HuH-7 (cell line): ENCODE measurements around the gene PER1.

Experiments used
- DNase-seq: peaks from one replicate; pipeline ENCODE4 v3.0.0; 2011; ENCODE audit warnings: low spot score

Gene PER1, protein sequence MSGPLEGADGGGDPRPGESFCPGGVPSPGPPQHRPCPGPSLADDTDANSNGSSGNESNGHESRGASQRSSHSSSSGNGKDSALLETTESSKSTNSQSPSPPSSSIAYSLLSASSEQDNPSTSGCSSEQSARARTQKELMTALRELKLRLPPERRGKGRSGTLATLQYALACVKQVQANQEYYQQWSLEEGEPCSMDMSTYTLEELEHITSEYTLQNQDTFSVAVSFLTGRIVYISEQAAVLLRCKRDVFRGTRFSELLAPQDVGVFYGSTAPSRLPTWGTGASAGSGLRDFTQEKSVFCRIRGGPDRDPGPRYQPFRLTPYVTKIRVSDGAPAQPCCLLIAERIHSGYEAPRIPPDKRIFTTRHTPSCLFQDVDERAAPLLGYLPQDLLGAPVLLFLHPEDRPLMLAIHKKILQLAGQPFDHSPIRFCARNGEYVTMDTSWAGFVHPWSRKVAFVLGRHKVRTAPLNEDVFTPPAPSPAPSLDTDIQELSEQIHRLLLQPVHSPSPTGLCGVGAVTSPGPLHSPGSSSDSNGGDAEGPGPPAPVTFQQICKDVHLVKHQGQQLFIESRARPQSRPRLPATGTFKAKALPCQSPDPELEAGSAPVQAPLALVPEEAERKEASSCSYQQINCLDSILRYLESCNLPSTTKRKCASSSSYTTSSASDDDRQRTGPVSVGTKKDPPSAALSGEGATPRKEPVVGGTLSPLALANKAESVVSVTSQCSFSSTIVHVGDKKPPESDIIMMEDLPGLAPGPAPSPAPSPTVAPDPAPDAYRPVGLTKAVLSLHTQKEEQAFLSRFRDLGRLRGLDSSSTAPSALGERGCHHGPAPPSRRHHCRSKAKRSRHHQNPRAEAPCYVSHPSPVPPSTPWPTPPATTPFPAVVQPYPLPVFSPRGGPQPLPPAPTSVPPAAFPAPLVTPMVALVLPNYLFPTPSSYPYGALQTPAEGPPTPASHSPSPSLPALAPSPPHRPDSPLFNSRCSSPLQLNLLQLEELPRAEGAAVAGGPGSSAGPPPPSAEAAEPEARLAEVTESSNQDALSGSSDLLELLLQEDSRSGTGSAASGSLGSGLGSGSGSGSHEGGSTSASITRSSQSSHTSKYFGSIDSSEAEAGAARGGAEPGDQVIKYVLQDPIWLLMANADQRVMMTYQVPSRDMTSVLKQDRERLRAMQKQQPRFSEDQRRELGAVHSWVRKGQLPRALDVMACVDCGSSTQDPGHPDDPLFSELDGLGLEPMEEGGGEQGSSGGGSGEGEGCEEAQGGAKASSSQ (N-terminal part only)

DNA sequence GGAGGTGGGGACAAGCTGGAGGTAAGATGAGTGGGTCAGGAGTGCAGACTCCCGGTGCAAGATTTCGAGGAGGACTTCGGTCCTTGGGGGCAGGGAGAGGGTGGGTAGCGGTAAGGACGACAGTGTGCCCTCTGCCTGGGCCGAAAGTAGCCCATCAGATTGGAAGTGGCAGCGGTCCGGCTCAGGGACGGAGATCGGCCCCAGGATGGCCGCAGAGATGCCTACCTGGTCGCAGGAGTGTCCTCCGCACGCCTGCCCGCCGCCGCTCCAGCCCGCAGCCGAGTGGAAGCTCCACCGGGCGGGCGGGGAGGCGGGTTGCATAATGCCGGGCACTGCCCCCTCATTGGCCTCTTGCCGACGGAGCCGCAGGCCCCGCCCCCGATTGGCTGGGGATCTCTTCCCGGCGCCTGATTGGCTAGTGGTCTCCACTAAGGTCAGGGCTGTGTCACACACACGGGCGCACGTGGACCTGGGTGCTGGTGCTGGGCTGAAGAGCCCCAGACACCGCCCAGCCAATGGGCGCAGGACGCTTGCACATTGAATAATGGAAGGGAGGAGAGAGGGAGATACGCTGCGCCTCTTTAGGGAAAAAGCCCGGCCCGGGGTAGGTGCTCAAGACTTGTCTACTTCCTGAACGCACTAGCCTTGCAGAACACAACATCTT lies at the start of gene PER1:
TSS of gene PER1 (minus strand) at position 293 of the 664 bp plus-strand sequence. CDS start 1,698 bp downstream, outside the sequence.
- peak; percentile 96 for DNase-seq

DNA sequence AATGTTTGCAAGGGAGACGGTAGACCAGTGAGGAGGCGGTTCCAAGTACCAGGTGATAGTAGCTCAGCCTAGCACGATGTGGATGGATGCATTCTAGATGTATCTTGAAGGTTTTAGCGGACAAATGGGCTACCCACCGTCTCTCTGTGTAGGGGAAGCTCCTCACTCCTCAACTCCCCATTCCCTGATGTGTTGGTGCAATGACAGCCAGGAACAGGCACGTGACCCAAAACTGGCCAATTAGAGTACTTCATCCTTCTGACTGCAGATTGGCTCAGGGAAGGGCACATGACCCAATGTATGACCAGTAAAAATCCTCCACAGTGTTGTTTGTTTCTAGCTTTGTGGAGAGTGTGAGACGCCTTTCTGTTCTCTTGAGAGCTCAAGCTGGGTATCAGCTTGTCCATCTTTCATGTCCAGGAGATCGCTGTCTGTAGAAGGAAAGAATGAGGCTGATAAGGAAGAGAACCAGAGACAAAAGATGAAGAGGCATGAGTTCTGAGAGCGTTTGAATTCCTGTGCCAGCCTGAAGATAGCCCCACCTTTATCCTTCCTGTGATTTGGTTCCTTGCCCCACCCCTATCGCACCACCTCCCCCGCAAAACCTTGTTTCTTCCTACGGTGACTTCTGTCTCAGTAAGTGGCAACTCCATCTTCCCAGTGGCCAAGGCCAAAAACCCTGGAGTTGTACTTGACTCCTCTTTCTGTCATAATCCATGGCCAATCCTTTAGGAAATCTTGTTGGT lies 40.0 kb upstream of the PER1 start:
- DNase-seq = peak; percentile 81

DNA sequence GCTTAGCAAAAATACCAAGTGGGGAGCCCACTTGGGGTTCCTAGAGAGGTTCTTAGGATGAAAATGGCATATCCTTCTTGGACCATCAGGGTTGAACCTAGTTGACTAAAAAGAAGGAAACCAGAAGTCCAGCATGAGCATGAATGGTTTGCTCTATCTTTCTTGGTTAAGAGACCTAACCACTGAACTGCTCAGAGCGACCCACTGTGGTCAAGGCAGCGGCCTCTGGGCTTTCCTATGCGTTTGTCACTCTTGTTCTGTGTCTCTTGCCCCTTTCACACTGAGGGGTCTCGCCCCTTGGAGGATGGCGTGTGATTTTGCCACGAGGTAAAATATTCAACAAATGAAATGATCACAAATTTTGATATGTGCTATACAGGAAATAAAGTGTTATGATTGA lies 38.3 kb upstream of the PER1 start:
- DNase-seq = no peak

DNA sequence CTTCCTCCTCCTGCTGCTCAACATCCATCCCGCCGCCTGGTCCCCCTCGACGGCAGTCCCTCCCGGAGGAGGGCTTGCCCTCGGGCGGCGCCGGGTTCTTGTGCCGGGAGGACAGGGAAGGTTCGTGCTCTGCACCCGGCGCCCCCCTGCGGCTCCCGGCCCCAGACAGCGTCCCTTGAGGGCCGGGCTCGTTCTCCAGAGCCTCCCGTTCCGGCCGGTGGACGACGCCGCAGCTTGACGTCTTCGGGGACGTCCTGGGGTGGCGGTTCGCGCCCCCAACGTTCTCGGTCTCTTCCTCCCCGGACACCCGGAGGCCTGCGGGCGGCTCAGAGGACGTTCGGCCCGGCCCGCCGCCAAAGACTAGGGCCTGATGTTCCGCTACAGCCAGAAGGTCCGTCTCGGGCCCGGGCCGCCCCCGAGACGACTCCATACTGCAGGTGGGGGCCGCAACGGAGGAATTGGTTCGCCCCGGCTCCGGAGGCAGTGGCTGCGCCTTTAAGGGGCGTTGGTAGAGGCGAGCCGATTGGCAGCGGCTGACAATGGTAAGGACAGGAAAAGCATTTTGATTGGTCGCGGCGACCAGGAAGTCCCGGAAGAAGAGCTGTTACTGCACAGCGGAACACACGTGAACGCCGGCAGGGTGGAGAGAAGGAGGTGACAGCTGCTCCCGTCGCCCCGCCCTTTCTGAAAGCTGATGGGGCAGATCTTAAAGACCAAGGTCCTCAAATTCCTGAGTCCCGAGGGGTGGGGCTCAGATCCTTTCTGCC lies 37.7 kb upstream of the PER1 start, which contains the start of gene BORCS6:
TSS of gene BORCS6 (minus strand) at position 470 of the 767 bp plus-strand sequence. CDS start at position 430, 40 bp downstream.
- peak; percentile 88 for DNase-seq

DNA sequence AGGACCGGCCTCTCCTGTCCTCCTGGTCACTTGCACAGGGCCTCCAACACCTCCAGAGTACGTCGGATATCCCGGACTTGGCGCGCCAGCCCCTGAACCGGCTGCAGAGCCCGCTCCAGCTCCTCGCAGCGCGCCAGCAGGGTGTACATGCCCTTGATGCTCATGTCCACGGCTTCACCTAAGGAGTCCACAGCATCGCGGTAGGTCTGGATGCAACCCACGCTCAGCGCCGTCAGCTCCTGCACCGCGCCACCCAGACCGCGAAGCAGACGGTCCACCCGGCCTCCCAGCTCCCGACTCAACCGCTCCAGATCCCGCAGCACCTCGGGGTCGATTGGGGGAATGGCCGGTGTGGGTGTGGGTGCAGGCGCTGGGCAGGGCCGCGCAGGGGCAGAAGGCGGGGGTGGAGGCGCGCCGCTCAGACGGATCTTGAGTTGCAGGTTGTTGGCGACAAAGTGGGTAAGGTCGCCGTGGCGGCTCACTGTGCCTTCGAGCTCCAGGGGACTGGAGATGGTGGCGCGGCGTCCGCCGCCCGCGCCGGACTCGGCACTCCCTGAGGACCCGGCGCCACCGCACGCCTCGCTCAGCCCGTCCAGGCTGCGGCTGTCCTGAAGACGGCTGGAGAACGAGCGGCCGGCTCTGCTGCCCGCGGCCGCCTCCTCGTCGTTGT lies 37.0 kb upstream of the PER1 start:
- DNase-seq = no peak

DNA sequence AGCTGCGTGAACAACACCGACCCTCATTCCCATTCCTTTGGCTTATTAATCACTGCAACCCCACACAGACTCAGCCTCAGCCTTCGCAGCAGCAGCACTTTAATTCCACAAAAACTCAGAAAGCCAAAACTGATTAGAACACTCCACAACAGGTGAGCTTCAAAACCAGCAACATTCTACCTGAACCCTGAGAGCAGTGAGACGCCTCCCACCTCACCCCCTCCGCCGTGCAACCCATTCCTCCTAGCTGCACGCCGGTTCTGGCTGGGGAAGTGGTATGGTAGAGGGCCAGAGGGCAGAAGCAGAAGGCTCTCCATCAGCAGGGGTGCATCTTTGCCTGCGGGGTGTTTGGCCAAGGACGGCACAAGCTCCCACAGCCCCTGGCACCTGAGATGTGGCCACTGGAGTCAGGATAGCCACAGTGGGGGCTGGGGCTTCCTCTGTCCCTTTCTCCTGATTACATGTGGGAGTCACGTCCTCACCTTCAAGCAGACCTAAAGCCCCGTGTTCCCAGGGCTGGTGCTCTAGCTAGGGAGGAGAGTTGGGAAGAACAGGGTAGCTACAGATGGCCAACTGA lies 36.1 kb upstream of the PER1 start:
- no peak for DNase-seq

DNA sequence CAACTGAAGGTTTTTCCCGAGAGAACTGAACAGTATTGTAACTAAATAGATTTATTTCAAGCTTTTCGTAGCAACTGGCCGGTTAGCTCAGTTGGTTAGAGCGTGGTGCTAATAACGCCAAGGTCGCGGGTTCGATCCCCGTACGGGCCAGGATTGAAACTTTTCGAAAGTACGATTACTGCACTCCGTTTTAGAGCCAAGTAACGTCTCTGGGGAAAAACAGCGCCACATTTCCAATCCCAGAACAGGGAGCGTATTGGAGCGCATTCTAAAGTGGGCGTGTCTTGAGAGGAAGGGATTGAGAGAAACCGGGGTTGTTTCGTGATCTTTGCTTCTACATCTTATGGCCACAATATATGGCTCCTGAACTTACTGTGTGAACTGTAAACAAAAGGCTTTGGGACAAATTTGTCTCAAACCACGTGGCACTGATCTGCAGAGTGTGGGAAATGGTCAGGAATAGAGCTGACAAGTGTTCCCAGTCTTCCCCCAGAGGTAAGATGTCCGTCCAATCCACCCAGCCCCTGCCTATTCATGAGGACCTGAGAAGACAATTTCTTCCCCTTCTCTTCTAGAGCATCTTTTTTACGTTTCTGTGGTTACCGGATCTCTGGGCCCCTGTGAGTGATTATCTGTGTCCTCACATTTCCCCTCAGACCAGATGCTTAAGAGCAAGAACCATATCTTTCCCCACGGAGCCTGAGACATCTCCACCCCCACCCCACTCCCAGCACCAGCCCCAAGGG lies 35.5 kb upstream of the PER1 start:
- DNase-seq = peak; percentile 78

DNA sequence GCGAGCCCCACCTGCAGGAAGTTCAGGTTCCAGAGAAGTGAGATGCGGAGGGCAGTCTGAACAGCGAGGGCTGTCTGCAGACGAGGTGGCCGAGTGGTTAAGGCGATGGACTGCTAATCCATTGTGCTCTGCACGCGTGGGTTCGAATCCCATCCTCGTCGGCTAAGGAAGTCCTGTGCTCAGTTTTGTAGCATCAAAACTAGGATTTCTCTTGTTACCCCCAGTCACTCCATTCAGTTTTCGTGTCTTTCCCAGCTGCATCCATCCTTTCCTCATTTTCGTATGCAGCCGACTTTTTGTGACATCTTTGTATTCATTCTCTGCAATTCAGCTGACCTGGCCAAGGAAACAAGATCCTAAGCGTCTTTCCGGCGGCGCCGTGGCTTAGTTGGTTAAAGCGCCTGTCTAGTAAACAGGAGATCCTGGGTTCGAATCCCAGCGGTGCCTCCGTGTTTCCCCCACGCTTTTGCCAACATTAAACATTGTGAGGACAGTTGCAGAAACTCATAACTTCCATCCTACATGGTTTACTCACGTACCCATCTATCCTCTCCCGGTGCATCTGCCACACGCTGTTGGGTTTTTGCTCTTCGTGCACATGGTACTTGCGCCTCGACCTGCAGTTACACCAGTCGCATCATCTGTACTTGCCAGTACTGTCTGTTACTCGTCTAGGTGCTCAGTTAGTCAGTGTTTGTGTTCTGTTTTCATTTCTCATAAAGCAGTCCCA lies 34.7 kb upstream of the PER1 start:
- DNase-seq = no peak

DNA sequence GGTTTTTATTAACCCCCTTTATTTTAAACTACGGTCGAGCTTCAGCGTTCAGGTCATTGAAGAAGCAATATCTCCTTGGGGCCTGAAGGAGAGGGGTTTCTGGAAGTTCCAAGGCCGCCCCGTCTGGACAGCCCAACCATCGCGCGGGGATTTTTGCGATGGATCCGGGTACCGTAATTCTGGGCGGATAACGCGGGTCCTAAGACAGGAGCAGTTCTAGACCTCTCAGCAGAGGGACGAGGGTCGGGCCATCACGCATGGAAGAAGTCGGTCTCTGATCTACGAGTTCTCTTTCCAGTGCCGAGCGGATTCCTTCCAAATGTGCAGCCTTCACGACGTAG lies 34.2 kb upstream of the PER1 start:
- no peak for DNase-seq

DNA sequence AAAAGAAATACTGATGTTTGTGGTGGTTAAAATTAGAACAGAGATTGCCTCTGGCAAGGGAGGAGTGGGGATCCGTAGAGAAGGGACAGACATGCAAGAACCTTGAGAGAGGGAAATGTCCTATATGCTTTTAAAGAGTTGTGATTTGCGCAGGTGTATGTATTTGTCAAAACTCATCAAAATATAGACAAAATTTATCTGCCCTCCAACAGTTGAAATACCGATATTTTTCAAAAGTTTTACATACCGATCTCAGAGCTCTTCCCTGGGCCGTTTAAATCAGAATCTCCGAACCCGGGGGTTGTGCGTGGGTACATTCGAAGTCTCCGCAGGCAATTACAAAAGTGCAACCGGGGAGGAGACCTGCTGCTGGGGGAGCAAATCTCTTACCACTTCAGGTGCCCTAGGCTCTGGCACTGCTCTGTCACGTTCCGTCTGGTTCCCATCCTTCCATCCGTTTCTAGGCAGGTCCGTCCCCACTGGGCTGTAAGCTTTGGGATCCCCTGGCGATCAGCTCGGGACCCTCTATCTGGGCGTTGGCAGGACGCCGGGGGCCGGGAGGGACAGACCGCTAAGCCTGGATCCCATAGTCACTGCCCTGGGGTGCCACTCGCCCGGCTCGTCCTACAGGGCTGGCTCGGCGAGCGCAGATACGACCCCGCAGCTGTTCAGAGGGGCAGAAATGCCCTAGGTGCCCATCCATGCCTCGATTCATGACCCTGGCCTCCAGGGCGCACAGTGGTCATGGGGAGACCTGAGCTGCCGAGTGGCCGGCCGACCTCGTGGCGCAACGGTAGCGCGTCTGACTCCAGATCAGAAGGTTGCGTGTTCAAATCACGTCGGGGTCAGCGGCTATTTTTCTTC lies 33.6 kb upstream of the PER1 start:
- no peak for DNase-seq

DNA sequence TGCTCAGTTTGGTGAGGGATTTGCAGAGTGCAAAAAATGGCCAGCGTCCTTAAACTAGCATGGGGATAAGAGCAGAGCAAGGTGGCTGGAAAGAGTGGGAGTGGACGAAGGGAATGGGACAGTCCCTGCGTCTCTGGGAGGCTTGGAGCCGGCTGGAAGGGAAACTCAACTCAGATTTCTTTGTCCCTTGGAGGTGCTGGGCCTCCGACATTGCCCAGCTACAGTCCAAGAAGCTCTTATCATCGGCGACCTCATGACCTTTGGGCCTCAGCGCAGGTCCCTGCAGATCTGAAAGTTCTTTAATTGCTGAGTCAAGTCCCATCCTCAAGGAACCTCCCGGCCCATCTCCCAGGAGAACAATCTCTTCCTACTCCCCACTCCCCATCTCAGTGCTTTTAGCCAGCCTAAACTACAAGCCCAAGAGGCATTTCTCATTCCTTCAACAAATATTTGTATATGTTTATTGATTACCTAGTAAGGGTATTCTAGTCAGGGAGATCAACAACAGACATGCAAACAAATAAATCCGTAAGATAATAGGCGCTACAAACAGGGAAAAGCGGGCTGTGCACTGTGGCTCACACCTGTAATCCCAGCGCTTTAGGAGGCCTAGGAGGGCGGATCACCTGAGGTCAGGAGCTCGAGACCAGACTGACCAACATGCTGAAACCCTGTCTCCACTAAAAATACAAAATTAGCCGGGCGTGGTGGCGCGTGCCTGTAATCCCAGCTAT lies 25.0 kb upstream of the PER1 start:
- no peak for DNase-seq

DNA sequence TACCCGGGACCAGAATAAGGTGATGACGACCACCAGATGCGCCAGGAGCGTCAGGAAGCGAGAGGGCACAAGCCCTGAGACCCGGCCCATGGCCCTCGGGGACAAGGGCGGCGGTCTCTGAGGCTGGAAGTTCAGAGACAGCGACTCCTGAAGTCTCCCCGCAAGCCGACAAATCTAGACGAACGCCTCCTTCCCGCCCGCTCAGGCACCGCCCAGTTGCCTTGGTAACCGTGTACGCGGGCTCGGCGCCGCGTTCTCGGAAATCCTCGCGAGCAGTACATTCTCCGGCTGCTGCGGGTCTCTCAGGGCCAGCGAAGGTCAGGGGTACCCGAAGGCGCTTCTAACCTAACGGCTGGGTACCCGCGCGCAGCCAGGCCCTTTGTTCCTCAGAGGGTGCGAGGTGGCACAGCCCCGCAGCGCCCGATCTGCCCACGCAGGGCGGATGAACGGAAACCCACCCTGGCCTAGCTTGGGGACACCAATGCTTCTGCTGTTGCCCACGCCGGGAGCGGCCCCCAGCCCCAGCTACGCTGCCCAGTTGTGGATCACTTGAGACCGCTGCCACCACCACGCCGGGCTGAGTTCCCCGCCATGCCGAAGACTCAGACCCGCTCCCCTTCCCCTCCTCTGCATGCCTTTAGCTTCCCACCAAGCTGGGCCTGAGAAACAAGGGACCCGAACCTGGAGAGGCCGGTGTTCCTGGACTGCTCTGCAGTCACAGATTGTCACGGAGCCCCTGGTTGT lies 24.2 kb upstream of the PER1 start, which contains the start of gene TMEM107:
TSS of gene TMEM107 (minus strand) at position 184 of the 744 bp plus-strand sequence. CDS start at position 90, 94 bp downstream.
- no peak for DNase-seq

DNA sequence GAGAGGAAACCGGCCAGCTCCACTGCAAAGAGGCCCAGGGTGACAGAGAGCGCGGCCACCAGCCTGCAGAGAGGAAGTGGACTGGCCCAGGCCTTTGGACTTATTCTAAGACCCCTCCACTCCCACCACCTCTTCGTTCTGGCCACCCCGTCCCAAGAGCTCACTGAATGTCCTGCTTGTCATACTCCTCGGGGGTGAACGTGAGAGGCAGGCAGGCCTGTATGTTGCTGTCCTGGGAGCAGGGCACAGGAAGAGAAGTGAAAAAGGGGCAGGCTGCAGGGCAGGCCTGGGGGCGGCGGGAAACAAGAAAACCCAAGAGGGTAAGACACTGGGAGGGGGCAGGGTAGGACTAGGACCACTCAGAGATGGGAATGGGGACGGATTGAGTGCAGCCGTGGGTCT lies 23.6 kb upstream of the PER1 start:
- DNase-seq = no peak

DNA sequence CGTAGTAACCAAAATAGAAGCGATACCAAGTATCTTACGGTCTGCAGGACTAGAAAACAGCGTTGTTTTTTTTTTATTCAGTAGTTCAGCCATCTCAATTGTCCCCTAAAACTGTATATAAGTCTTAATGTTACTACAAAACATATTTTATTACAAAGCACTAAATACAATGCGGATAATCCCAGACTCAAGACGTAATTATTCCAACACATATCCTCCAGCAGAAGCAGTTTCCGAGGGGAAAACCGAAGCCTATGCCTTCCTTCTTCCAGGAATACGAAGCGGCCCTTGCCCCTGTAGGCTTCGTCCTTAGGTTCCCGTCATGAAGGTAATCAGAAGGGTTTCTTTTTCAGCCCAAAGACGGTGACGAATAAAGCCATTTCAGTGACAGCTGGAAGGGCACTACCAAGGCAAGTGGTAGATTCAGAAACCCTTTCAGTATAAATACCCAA lies 21.7 kb upstream of the PER1 start:
- DNase-seq = no peak
